ENCODE measurements around the gene INSM1.

INSM1 gene

DNA sequence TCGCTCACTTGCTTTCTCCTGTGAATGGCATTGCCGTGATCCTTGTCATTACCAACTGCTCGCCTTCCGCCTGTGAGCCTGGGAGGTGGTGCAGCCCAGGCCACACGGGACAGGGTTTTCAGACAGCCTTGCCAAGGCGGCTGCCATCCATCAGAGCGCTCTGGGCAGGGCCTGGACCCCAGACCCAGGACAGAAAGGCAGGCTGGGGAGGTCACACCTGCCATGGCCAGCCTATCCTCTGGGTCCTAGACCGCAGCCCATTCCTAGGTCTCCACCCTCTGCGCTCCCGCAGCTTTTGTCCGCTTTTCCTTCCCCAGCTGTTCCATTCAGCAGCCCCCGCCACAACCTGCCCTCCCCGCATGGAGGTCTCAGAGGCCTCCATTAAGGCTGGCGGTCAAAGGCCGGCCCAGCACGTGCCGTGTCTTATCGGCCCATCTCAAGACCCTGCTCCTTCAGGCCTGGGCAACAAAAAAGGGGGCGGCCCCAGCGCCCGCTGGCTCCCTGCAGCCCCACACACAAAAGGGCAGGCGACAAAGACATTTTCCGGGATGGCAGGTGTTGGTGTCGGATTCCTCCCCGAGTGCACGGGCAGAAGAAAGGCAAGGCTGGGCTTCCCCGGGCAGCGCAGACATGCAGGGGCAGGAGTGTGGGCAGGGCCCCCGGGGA is 28.1 kb downstream of the INSM1 start:
- no peak for DNase-seq

DNA sequence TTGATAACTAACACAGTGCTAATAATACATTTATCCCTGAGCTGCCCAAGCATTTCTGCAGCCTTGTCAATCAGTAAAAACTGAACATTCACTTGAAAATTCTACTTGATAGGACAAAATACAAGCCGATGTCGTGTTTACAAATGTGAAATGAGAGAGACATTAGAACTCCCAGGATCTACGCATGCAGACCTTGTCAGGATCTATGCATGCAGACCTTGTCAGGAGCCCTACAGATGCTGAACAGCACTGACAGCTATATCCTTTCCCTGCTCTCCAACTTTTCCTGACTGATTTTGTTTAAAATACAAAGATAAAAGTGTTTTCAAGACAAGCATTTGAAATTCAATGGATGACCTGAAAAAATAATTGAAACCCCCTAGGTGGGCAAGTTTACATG is 28.9 kb downstream of the INSM1 start:
- DNase-seq, result no peak

DNA sequence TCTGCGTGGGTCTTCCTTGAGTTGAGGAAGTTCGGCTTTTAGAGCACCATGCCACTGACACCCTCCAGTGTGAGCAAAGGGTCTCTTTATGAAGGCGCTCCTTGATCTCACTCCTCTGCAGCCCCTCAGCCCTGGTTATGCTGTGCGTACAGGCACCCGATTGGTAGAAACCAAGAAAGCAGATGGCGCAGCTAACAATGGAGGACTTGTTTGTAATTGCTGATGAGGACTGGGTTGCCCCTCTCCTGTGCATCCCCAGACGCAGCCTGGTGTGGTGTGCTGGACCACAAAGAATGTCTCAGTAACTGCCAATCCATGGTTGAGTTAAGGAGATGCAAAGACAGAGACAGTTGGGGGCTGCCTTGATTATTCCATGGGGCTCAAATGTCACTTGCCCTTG is 30.2 kb downstream of the INSM1 start:
- DNase-seq, result no peak

DNA sequence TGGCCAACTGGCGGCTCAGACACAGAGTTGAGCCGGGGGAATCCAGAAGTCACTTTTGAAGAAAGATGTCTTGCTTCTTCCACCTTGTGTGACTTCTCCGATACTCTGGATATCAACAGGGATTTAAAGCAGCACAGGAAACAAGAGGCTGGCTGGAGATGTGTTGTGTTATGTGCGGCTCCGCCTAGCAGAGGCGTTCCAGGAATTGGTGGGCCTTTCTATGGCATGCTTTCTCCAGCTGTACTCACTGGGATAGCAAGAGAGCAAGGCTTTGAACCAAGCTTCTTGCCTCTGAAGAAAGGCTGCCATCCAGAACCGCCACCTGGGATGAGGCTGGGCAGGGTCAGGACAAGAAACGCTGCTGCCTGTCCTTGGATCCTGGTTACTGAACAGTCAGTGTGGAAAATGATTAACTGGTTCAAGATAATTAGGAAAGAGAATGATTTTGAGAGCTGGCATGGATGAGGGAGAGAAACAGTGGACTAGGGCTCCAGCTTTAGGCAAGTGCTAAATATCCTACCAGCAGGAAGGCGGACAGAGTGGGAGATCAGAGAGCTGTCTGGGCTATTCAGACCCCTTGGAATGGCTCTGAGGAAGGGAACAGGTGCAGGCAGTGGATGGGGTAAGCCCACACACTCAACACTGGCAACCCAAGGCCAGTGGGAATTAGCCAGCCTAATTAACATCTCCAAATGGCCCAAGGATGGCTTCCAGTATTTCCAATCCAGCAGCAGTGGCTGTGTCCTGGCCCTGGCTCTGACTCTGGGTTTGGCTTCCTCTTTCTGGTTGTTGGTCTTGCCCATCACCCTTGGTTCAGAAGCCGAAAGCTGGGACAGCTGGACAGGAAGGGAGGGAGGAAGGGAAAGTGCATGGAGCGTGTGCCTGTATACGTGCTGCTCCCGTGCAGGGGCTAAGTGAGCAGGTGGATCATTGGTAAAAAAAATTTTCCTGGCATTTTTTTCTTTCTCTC is 31.9 kb downstream of the INSM1 start:
- DNase-seq, result no peak

DNA sequence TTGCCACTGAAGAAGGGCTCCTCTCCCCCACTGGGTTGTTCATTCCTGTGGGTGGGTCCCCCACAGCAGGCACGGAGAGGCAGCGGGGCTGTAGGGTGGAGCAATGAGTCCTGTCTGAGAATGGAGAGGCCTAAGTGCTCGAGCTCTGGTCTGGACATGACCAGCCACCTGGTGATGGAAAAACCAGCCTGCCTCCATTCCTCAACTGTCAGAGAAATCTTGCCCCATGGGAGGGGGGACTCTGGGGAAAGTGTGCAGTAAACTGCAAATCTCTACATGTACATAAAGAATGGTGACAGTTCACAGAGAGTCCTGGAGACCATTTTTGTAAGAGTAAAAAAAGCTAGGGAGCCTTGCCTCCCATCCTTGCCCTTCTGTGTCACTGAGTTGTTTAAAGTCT is 34.1 kb downstream of the INSM1 start:
- no peak for DNase-seq

DNA sequence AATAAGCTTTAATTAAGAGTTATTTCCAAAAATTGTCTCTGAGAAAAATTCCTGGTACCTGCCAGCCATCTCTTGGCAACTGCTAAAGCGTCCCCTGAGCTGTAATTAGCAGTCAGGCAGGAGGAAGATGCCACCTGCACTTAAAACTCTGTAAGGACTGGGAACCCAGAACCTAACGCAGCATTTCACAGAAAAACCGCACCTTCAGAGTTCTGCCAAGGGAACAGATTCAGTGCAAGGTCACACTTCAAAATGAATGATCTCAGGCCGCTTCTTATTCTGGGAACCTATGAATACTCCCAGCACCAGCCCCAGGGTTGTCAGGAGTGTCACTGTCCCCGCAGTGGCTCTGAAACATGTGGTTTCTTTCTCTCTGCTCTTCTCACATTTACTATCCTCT is 36.7 kb downstream of the INSM1 start:
- DNase-seq, result no peak

DNA sequence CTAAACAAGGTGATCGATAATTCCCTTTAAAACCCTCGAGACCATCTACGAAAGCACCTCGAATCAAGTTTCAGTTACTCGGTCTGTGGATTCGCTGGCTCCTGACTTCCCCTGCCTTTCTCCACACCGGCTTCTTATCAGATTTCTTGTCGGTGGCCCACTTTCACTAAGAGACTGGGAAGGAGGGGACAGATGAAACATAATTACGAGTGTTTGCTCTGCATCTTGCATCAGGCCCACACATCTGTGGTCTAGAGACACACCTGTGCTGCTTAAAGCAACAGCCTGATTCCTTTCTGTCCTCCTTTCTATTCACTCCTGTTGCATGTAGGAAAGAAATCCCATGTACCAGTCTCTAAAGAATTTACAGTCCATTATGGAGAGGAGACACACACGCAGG is 37.7 kb downstream of the INSM1 start:
- no peak for DNase-seq

DNA sequence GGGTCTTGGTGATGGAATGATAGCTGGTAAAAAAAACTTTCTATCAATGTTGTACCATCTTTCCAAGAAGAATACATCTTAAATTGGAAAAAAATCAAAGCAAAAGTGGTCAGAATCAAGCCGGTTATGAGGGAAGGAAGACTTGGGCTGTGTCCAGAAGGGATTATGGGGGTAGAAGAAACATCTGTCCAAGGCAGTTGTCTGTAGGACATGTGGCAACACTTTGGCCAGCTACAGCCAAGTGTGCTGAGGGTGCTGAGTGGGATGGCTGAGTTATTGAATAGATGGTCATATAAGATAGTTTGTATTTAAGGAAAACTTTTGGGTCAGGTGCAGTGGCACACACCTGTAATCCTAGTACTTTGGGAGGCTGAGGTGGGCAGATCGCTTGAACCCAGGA is 38.4 kb downstream of the INSM1 start:
- no peak for DNase-seq

DNA sequence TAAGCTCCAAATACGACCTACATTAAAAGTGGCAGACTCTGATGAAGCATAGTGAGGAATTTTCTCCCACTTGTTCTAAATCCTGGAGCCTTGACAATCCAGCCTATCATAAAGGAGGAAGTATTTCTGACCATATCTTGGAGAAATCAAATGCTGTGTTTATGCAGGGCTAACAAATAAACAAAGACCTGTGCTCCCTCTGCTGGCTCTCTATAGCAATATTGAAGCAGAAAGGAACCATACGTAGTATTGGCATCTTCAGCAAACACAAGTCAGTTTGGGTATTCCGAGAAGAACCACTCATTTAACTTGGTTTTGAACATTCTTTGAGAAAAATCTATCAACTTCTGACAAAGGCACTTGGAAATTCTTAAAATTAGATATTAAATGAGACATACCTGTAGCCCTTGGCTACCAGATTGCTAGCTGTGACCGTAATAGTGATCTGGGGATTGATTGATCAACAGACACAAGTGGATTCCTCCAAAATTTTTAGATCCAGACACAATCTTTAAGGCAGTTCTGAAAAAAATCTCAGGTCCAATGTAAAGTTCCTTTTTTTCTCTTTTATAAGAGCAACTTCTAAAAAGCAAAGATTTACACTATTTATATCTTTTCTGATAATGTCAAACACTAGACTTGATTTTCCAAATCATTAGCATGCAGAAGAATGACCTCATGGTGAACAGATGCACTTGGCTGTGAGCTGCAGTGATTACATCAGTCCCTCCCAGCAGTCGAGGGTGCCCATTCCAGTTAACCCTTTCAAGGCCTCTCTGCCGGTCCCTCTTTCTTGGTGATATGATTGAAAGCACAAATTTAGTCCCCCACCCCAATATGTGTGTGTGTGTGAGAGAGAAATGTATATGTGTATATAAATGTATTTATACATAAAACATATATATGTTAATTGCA is 40.2 kb downstream of the INSM1 start:
- DNase-seq, result peak; percentile 17

DNA sequence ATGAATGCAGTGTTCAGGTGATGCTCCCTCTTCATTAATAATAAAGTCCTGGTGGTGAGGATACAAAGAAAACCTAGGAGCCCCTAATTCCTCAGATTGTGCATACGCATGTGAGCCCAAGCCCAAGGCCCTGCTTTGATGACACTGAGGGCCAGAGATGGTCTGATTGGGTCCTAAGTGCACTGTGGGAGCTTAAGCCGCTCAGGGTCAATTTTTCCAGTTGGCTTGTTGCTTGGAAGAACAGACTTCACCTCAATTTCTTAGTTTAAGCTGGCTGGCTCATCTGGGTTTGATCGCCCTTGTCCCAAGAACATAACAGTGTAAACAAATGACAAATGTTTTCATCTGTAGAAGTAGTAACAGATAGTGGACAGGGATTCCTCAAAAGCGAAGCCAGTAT is 41.4 kb downstream of the INSM1 start:
- DNase-seq, result no peak

DNA sequence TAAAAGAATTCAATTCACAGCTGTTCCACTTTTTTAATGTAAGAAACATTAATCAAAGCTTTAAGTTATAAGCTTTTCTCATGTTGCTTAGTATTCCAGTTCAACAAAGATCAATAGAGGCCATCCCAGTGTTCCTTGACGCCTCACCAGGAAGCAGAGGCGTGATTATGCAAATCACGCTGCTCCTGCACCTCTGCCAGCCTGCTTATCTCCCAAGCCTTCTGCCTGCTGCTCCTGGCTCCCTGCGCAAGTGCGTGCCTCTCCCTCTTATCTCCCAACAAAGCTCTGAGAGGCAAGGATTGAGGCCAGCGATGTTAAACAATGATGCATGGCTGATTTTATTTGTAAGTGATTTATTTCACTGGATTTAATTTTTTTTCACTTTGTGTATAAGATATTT is 42.8 kb downstream of the INSM1 start:
- no peak for DNase-seq

DNA sequence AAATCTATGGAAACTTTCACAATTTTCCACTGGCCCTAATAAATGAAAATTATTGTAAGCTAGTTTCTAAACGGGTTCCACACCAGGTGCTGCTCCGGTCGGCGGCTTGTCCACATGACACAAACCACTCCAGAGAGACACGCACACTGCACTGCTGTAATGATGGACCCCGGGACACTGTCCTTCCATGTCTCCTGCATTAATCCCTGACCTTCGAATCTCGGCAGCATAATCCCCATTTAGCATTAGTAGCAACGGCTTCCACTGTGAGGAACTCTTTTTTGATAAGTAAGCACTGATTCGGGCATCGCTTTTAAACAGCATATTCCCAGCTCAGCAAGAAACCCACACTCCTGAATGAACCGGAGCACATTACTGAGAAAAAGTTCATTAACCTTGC is 43.5 kb downstream of the INSM1 start:
- no peak for DNase-seq

DNA sequence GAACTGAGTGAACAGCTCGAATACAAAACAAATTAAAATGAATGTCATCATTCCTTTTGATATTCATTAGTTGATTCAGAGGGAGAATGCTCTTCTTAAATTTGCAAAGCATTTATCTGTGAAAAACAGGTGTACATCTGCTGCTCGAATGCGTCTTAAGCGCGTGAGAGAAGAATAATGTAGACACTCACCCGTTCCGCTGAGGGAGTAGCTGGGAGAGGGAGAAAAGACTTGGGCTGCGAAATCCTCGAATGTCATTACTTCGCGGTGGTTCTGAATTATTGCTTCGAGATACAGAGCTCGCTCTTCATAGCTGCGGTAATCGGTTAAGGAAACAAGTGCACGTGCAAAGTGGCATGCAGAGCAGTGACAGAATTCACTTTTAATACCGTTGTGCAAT is 43.9 kb downstream of the INSM1 start:
- no peak for DNase-seq

DNA sequence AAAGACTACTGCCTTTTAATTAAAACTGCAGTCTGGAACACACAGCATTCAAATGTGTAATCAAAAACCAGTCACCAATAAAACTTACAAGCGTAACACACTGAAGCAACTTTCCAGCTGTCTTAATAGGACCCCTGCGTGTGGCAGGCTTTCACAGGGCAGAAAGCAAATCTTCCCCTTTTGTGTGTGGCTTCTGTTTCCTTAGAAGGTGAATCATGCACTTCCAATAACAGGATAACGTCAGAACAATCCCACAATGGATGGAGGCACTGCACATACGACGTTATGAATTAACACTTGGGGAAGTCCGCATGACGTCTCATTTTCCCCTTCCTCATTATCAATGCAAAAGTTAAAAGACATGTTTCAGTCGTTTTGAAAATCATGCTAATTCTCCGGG is 44.8 kb downstream of the INSM1 start:
- DNase-seq, result peak; percentile 23

DNA sequence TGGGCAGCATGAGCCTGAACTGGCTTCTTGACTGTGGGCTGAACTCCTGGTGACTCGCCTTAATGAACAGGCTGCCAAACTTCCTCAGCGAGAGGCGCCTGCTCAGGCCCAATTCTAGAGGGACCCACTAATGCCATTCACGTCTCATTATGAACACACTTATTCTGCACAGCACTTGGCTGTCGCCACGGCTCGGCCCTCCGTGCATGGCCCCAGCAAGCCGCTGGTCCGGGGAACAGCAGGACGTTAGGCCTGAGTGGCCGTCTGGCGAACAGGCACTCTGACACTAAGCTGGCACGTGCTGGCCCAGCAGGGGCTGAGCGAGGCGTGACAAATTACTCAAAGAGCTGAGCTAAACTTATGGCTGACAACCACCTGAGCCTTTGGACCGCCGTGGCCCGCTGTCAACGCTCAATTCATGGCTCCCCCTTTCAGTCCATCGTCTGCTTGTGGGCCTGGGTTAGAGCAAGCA is 45.9 kb downstream of the INSM1 start:
- no peak for DNase-seq

DNA sequence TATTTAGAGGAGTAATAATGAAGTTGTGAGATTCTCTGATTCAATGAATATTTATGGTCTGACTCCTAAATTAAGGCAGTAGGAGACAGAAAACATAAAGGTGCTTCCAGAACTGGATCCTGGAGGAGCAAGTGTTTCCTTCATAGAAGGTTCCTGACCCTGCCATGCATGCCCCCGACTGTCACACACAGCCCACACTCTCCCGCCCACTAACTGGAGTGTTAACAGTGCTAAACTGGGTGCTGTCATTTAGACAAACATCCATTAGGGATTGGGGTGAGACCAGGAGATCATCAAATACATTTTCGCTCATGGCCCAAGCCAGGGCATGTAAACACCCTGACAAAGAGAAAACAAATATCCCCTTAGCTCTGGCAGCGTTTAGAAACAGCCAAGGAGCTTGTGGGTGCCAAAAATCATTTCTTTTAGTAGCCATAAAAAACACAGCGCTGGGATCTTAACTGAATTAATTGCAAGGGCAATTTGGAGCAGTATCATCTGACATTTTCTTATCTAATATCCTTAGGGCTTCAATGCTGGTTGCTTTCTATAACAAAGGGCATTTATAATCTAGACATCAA is 46.8 kb downstream of the INSM1 start:
- no peak for DNase-seq

DNA sequence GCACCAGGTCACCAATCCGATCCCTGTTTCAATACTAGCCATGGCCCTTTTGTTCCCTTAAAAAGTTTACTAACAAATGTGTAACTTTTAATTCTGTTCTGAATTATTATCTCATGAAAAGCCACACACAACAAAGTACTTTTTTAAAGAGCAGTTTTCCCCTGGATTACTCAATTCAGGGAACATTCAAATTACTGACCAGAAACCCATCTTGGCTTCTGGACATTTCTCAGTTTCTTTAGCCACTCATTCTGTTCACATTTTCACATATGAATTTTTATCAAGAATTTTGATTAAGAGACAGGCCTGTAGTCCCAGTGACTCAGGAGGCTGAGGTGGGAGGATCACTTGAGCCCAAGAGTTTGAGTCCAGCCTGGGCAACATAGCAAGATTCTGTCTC is 47.4 kb downstream of the INSM1 start:
- DNase-seq, result no peak

DNA sequence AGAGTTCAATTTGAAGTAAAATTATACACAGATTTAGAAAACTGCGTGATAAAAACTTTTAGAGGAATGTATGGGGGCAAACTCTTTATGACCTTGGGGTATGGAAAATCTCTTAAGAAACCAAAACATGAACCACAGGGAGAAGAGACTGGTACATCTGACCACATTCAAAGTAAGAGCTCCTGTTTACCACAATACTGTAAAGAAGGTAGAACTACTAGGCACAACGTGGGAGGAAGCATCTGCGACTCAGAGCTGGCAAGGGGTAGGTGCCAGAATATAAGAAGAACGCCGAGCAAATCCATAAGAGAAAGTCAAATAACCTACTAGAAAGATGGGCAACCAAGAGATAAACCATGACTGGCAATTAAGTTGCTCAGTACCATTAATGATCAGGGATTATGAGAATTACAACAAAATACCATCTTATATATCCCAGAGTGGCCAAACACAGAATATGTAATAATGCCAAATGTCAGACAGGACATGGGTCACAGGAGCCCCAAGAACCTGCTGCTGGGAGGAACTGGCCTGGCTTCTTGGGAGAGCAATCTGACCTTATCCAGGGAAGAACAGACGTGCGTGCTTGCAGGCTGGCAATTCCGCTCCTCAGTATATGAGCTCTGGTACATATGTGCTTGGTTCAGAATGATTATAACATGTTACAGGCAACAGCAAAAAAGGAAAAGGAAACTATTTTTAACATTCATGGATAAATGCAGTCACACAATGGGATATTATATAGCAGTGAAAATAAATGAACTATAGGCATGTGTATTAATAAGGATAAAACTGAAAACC is 50.2 kb downstream of the INSM1 start:
- DNase-seq, result no peak
